Gastrocnemius medialis (tissue), 4 donors: ENCODE results near the gene MGAM2. TPM values are rescaled to one million over a fixed set of nuclear protein-coding genes. Genes with fewer than 3 reads are reported as not detected.

ENCODE experiments used
- ATAC-seq, 2 donors: fragments of 150-250 bp; one replicate each; pipeline ENCODE4 v1.9.1; 2016
- DNase-seq, 2 donors: peaks; one replicate each; pipeline ENCODE4 v3.0.0-alpha.2; 2019
- H3K27ac ChIP-seq, 4 donors: fragments of 200-600 bp; sonication (generic); 1 replicate in 1 of 4; 2 replicates in 3 of 4; pipeline ENCODE4 v1.5.1; 2016 to 2018; ENCODE audit warnings: mild to moderate bottlenecking in 2 of 4, moderate library complexity in 1 of 4
- H3K27me3 ChIP-seq, 3 donors: fragments of 200-600 bp; sonication (generic) in 2 of 3; 1 replicate in 1 of 3; 2 replicates in 2 of 3; pipeline versions ENCODE4 v1.5.1 to v1.6.0; 2016 to 2019; ENCODE audit warnings: mild to moderate bottlenecking in 1 of 3, moderate library complexity in 1 of 3
- H3K36me3 ChIP-seq, 2 donors: fragments of 200-600 bp; sonication (generic) in 1 of 2; one replicate each; pipeline ENCODE4 v1.5.1; 2017 to 2018
- H3K4me1 ChIP-seq, 2 donors: fragments of 200-600 bp; sonication (generic) in 1 of 2; one replicate each; pipeline ENCODE4 v1.5.1; 2016 to 2017; ENCODE audit warnings: mild to moderate bottlenecking in 2 of 2
- H3K4me3 ChIP-seq, 4 donors: fragments of 200-600 bp; sonication (generic) in 3 of 4; 1 replicate in 1 of 4; 2 replicates in 3 of 4; pipeline ENCODE4 v1.5.1; 2016 to 2019; ENCODE audit warnings: mild to moderate bottlenecking in 2 of 4
- H3K9me3 ChIP-seq, 3 donors: fragments of 200-600 bp; sonication (generic) in 2 of 3; 1 replicate in 1 of 3; 2 replicates in 2 of 3; pipeline ENCODE4 v1.5.1; 2016 to 2019
- POLR2A ChIP-seq, 2 donors: fragments of 450-650 bp; IDR thresholded peaks; one replicate each; pipeline ENCODE4 v1.6.1; 2017; ENCODE audit warnings: antibody characterized with exemption in 2 of 2, mild to moderate bottlenecking in 2 of 2, moderate library complexity in 2 of 2
- in situ Hi-C, 4 donors: fragments of 200-750 bp; cut with MboI; loops; one replicate each; pipeline versions ENCODE4 v1.15.0 to v1.8.0; 2017; ENCODE audit warnings: low sequenced_read_pairs in 4 of 4
- intact Hi-C: fragments of 100-400 bp; cut with DNase I; formaldehyde crosslinking; loops from one replicate; pipeline ENCODE4 v1.15.1; 2023; ENCODE audit warnings: low total_unique reads
- total RNA-seq, 4 donors: library from RNA; depleted of rRNA; stranded (reverse); fragments of >200 nt; gene quantifications; one replicate each; pipeline versions ENCODE4 v1.1.0 to v1.2.3, GENCODE V29; 2016
- TF ChIP-seq, protein P1 (sequence below), 5 experiments: fragments of 450-650 bp in 3 of 5; fragments of 200-600 bp in 2 of 5; sonication (generic) in 2 of 5; IDR thresholded peaks in 4 of 5; conservative IDR thresholded peaks in 1 of 5; 1 replicate in 4 of 5; 2 replicates in 1 of 5; pipeline ENCODE4 v1.5.1; 2016 to 2019; ENCODE audit warnings: antibody characterized with exemption in 5 of 5, mild to moderate bottlenecking in 3 of 5, moderate library complexity in 3 of 5

MGAM2 gene
- total RNA-seq, 4 donors from 2014 or later, result 0.13 to 0.27 TPM; not detected in 2

DNA sequence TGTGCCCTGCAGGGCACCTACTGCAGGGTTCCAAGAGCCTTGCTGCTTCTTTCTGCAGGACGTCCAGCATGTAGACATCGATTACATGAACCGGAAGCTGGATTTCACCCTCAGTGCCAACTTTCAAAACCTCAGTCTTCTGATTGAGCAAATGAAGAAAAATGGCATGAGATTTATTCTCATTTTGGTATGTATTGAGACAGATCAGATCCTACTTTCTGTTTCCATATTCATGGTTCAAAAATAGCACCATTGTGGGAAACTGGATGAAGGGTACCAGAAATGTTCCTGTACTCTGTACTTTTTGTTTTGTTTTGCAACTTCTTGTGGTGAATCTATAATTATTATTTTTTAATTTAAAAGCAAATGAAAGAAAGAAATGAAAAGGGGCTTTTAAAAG, 64.1 kb downstream of the MGAM2 start:
- no peaks in the 10 kb centered on the region for H3K27me3 ChIP-seq
- ATAC-seq, result no peak
- no peaks in the 10 kb centered on the region for H3K9me3 ChIP-seq
- no peak overlapping the region for H3K27ac ChIP-seq
- H3K4me3 ChIP-seq, result no peak overlapping the region
- TF ChIP-seq, protein P1, sequence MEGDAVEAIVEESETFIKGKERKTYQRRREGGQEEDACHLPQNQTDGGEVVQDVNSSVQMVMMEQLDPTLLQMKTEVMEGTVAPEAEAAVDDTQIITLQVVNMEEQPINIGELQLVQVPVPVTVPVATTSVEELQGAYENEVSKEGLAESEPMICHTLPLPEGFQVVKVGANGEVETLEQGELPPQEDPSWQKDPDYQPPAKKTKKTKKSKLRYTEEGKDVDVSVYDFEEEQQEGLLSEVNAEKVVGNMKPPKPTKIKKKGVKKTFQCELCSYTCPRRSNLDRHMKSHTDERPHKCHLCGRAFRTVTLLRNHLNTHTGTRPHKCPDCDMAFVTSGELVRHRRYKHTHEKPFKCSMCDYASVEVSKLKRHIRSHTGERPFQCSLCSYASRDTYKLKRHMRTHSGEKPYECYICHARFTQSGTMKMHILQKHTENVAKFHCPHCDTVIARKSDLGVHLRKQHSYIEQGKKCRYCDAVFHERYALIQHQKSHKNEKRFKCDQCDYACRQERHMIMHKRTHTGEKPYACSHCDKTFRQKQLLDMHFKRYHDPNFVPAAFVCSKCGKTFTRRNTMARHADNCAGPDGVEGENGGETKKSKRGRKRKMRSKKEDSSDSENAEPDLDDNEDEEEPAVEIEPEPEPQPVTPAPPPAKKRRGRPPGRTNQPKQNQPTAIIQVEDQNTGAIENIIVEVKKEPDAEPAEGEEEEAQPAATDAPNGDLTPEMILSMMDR (IDR thresholded peaks at IDR 0.05 in 4 of 5, conservative IDR thresholded peaks at IDR 0.05 in 1 of 5), result no peak
- TF ChIP-seq POLR2A (IDR thresholded peaks at IDR 0.05), result no peak
- intact Hi-C loops, result no loop called here
- no peaks in the 10 kb centered on the region for H3K4me1 ChIP-seq
- no peaks in the 10 kb centered on the region for H3K36me3 ChIP-seq
- no peak for DNase-seq
- in situ Hi-C loops, result no loop called here

DNA sequence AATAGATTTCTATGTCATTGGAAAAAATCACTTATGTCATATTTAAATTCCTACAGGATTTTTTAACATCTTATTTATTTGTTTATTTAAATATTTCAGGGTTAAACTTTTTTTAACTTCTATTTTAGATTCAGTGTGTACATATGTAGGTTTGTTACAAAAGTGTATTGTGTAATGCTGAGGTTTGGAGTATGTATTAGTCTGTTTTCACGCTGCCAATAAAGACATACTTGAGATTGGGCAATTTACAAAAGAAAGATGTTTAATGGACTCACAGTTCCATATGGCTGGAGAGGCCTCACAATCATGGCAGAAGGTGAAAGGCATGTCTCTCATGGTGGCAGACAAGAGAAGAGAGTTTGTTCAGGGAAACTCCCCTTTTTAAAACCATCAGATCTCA, 65.4 kb downstream of the MGAM2 start:
- Histone ChIP-seq H3K36me3 (no peaks in the 10 kb centered on the region), H3K9me3 (no peaks in the 10 kb centered on the region), H3K27ac (no peak overlapping the region), H3K4me3 (no peak overlapping the region), H3K4me1 (no peaks in the 10 kb centered on the region), H3K27me3 (no peaks in the 10 kb centered on the region)
- in situ Hi-C loops (no loop called here), intact Hi-C loops (no loop called here)
- DNase-seq (no peak), ATAC-seq (no peak)
- TF ChIP-seq POLR2A (IDR thresholded peaks at IDR 0.05), result no peak
- TF ChIP-seq, protein P1 (IDR thresholded peaks at IDR 0.05 in 4 of 5, conservative IDR thresholded peaks at IDR 0.05 in 1 of 5), result no peak

DNA sequence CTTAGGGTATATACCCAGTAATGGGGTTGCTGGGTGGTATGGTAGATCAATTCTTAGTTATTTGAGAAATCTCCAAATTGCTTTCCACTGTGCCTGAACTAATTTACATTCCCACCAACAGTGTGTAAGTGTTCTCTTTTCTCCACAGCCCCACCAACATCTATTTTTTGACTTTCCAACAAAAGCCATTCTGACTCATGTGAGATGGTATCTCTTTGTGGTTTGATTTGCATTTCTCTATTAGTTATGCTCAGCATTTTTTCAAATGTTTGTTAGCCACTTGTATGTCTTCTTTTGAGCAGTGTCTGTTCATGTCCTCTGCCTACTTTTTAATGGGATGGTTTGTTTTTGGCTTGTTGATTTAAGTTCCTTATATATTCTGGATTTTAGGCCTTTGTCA, 66.4 kb downstream of the MGAM2 start:
- no peaks in the 10 kb centered on the region for H3K4me1 ChIP-seq
- no peak overlapping the region for H3K4me3 ChIP-seq
- H3K27ac ChIP-seq, result no peak overlapping the region
- DNase-seq (no peak), ATAC-seq (no peak)
- TF ChIP-seq, protein P1 (IDR thresholded peaks at IDR 0.05 in 4 of 5, conservative IDR thresholded peaks at IDR 0.05 in 1 of 5), result no peak
- no peak for TF ChIP-seq POLR2A (IDR thresholded peaks at IDR 0.05)
- H3K27me3 ChIP-seq, result no peaks in the 10 kb centered on the region
- H3K36me3 ChIP-seq, result no peaks in the 10 kb centered on the region
- H3K9me3 ChIP-seq, result no peaks in the 10 kb centered on the region
- in situ Hi-C loops, result no loop called here
- intact Hi-C loops, result no loop called here

DNA sequence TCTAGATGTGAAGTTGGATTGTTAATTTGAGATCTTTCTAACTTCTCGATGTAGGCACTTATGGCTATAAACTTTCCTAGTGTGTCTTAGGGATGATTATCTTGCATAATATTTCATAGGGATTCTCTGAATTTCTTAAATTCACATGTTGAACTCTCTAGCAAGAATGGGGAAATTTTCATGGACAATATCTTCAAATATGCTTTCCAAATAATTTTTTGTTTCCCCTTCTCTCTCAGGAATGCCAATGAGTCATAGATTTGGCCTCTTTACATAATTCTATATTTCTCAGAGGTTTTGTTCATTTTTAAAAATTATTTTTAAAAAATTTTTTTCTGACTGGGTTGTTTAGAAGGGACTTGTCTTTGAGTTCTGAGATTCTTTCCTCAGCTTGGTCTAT, 68.9 kb downstream of the MGAM2 start:
- no peak for TF ChIP-seq POLR2A (IDR thresholded peaks at IDR 0.05)
- TF ChIP-seq, protein P1 (IDR thresholded peaks at IDR 0.05 in 4 of 5, conservative IDR thresholded peaks at IDR 0.05 in 1 of 5), result no peak
- H3K27ac ChIP-seq, result no peak overlapping the region
- H3K36me3 ChIP-seq, result no peaks in the 10 kb centered on the region
- H3K27me3 ChIP-seq, result no peaks in the 10 kb centered on the region
- H3K4me3 ChIP-seq, result no peak overlapping the region
- in situ Hi-C loops, result no loop called here
- DNase-seq, result no peak
- H3K4me1 ChIP-seq, result no peaks in the 10 kb centered on the region
- ATAC-seq, result no peak
- intact Hi-C loops, result no loop called here
- H3K9me3 ChIP-seq, result no peaks in the 10 kb centered on the region

DNA sequence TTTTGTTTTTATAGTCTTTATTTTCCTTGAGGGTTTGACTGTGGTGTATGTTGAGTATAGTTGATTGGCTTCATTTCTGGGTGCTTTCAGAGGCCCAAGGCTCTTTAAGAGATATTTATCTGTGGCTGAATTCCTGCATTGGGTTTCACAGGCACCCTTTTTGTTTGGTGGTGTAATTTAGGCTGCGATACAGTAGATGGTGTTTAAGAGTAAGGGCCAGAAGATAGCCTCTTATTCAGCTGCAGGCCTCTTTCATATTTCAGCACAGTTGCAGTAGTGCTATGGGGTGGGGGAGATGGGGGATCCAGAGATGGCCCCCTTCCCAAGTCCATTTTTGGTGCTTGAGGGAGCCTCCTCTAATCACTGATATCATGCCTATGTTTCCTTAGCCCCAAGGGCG, 69.7 kb downstream of the MGAM2 start:
- no peak overlapping the region for H3K27ac ChIP-seq
- DNase-seq (no peak), ATAC-seq (no peak)
- no peaks in the 10 kb centered on the region for H3K9me3 ChIP-seq
- no peak for TF ChIP-seq POLR2A (IDR thresholded peaks at IDR 0.05)
- TF ChIP-seq, protein P1 (IDR thresholded peaks at IDR 0.05 in 4 of 5, conservative IDR thresholded peaks at IDR 0.05 in 1 of 5), result no peak
- intact Hi-C loops, result no loop called here
- in situ Hi-C loops, result no loop called here
- H3K27me3 ChIP-seq, result no peaks in the 10 kb centered on the region
- H3K4me1 ChIP-seq, result no peaks in the 10 kb centered on the region
- no peaks in the 10 kb centered on the region for H3K36me3 ChIP-seq
- H3K4me3 ChIP-seq, result no peak overlapping the region
